Fibroblast of the aortic adventitia (primary cell): ENCODE results near the gene NRXN3. TPM values are rescaled to one million over a fixed set of nuclear protein-coding genes. Genes with fewer than 3 reads are reported as not detected.

Experiments used
- DNase-seq: peaks from one replicate; pipeline ENCODE4 v3.0.0-alpha.2; 2010; ENCODE audit warnings: low read depth
- H3K4me3 ChIP-seq: 2 replicates; pipeline ENCODE4 v1.5.1; 2011; ENCODE audit warnings: low read depth, mild to moderate bottlenecking, control low read depth, low read length, moderate library complexity
- small RNA-seq: library from RNA; depleted of rRNA; stranded (forward); fragments of <200 nt; gene quantifications from one replicate; pipeline ENCODE3, GENCODE V24; 2012
- total RNA-seq: library from RNA; depleted of rRNA; stranded (reverse); fragments of >200 nt; gene quantifications from 2 replicates; pipeline ENCODE4 v1.2.3, GENCODE V29; 2012; ENCODE audit warnings: low replicate concordance
- TF ChIP-seq, protein P1 (sequence below): IDR thresholded peaks from 2 replicates; pipeline ENCODE4 v1.5.1; 2011; ENCODE audit warnings: mild to moderate bottlenecking, low read length, control low read depth, inconsistent platforms; ENCODE audit not compliant: insufficient read depth

Gene NRXN3
- total RNA-seq, 1 donor, result 0.18 TPM

DNA sequence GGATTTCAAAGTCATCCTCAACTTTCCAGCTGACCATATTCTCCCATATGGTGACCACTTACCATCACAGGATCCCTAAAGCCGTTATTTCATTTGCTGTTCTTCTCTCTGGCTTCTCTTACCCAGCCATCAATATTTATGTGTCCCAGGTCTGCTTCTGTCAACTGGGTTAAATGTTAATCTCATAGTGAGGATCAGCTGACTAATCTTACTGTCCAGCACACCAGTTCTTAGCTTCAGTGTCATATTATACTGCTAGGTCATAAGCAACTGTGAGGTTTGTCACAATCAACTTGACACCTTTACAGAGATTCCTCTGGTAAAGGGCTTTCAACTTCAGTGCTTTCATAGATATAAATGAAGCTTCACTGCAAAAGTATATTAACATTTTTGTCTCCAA lies 1746.7 kb downstream of the NRXN3 start:
- TF ChIP-seq, protein P1, sequence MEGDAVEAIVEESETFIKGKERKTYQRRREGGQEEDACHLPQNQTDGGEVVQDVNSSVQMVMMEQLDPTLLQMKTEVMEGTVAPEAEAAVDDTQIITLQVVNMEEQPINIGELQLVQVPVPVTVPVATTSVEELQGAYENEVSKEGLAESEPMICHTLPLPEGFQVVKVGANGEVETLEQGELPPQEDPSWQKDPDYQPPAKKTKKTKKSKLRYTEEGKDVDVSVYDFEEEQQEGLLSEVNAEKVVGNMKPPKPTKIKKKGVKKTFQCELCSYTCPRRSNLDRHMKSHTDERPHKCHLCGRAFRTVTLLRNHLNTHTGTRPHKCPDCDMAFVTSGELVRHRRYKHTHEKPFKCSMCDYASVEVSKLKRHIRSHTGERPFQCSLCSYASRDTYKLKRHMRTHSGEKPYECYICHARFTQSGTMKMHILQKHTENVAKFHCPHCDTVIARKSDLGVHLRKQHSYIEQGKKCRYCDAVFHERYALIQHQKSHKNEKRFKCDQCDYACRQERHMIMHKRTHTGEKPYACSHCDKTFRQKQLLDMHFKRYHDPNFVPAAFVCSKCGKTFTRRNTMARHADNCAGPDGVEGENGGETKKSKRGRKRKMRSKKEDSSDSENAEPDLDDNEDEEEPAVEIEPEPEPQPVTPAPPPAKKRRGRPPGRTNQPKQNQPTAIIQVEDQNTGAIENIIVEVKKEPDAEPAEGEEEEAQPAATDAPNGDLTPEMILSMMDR, result no peak
- no peak overlapping the region for H3K4me3 ChIP-seq
- DNase-seq, result no peak

Small RNAs within 50 kb of the gene (small RNA-seq; reads per million reads assigned to genes)
- gene RNA5SP388, result not detected
